Fibroblast of lung (primary cell): ENCODE results near the gene GDF9. TPM values are rescaled to one million over a fixed set of nuclear protein-coding genes. Genes with fewer than 3 reads are reported as not detected.

ENCODE experiments used
- DNase-seq, 2 donors: peaks; one replicate each; pipeline versions ENCODE4 v3.0.0 to v3.0.0-alpha.2; 2010; ENCODE audit warnings: low read depth in 2 of 2
- H2AFZ ChIP-seq: 2 replicates; pipeline ENCODE4 v1.5.1; 2012; ENCODE audit warnings: low read length, control low read depth, inconsistent platforms
- H3K27ac ChIP-seq: 2 replicates; pipeline ENCODE4 v1.5.1; 2011; ENCODE audit warnings: low read length, control low read depth; ENCODE audit not compliant: insufficient read depth
- H3K27me3 ChIP-seq: 2 replicates; pipeline ENCODE4 v1.5.1; 2011; ENCODE audit warnings: mild to moderate bottlenecking, low read length; ENCODE audit not compliant: control insufficient read depth, insufficient read depth
- H3K36me3 ChIP-seq: 2 replicates; pipeline ENCODE4 v1.5.1; 2011; ENCODE audit warnings: low read length; ENCODE audit not compliant: control insufficient read depth, insufficient read depth
- H3K4me1 ChIP-seq: 2 replicates; pipeline ENCODE4 v1.5.1; 2011; ENCODE audit warnings: low read length; ENCODE audit not compliant: control insufficient read depth, insufficient read depth; ENCODE audit errors: extremely low read depth
- H3K4me2 ChIP-seq: 2 replicates; pipeline ENCODE4 v1.5.1; 2011; ENCODE audit warnings: low read length, control low read depth; ENCODE audit not compliant: insufficient read depth; ENCODE audit errors: extremely low read depth
- H3K4me3 ChIP-seq, 4 experiments: fragments of 200-600 bp in 1 of 4; sonication (generic) in 1 of 4; replicated peaks in 1 of 4; 2 replicates each; pipeline ENCODE4 v1.5.1; 2011 to 2016; ENCODE audit warnings: low read length in 4 of 4, low read depth in 3 of 4, mild to moderate bottlenecking in 3 of 4, control low read depth in 2 of 4, inconsistent platforms in 1 of 4, mixed read lengths in 1 of 4; ENCODE audit not compliant: insufficient read depth in 1 of 4; ENCODE audit errors: control extremely low read depth in 1 of 4
- H3K79me2 ChIP-seq: 2 replicates; pipeline ENCODE4 v1.5.1; 2012; ENCODE audit warnings: mild to moderate bottlenecking, low read length, inconsistent platforms; ENCODE audit not compliant: control insufficient read depth, insufficient read depth
- H3K9ac ChIP-seq: 2 replicates; pipeline ENCODE4 v1.5.1; 2011; ENCODE audit warnings: mild to moderate bottlenecking, low read length, control low read depth; ENCODE audit not compliant: insufficient read depth
- H3K9me3 ChIP-seq: 2 replicates; pipeline ENCODE4 v1.5.1; 2012; ENCODE audit warnings: low read depth, low read length; ENCODE audit not compliant: control insufficient read depth, insufficient read depth
- H4K20me1 ChIP-seq: 2 replicates; pipeline ENCODE4 v1.5.1; 2011; ENCODE audit warnings: low read length; ENCODE audit not compliant: control insufficient read depth, insufficient read depth; ENCODE audit errors: extremely low read depth
- CTCF ChIP-seq, 2 donors: IDR thresholded peaks in 1 of 2; conservative IDR thresholded peaks in 1 of 2; 1 replicate in 1 of 2; 2 replicates in 1 of 2; pipeline ENCODE4 v1.5.1; 2011 to 2012; ENCODE audit warnings: low read length in 2 of 2, control low read depth in 1 of 2, inconsistent platforms in 1 of 2, low read depth in 1 of 2, mild to moderate bottlenecking in 1 of 2
- EZH2 ChIP-seq: IDR thresholded peaks from 2 replicates; pipeline ENCODE4 v1.5.1; 2012; ENCODE audit warnings: low read length, control low read depth, mild to moderate bottlenecking; ENCODE audit errors: missing control alignments
- polyA plus RNA-seq, 2 donors: library from polyadenylated mRNA; depleted of rRNA in 1 of 2; stranded (reverse) in 1 of 2; unstranded in 1 of 2; fragments of >200 nt; gene quantifications; 2 replicates each; pipeline ENCODE4 v1.2.1, GENCODE V29; 2011 to 2012; ENCODE audit warnings: missing spikeins in 1 of 2
- total RNA-seq: library from RNA; depleted of rRNA; stranded (reverse); fragments of >200 nt; gene quantifications from 2 replicates; pipeline ENCODE4 v1.2.1, GENCODE V29; 2014

Gene GDF9
- total and polyA plus RNA-seq, 2 donors (not counting 1 experiment from before 2014, with no cell fraction given): 0.11 to 0.17 TPM

- Histone ChIP-seq H3K27ac (no peak overlapping the region), H3K9ac (peak overlapping the region; percentile 73), H3K9me3 (no peaks in the 10 kb centered on the region), H3K27me3 (no peaks in the 10 kb centered on the region), H3K4me3 (peak overlapping the region in 1 of 4 experiments; percentile 67), H4K20me1 (no peaks in the 10 kb centered on the region), H3K4me2 (peak overlapping the region; percentile 82), H2AFZ (no peak overlapping the region), H3K4me1 (peaks cover 3% of the 10 kb centered on the region), H3K36me3 (no peaks in the 10 kb centered on the region), H3K79me2 (no peaks in the 10 kb centered on the region)
- DNase-seq: no peak
- TF ChIP-seq CTCF (conservative IDR thresholded peaks at IDR 0.05 in 1 of 2, IDR thresholded peaks at IDR 0.05 in 1 of 2; ENCODE audit: low read depth in 1 of 2, low read length in 2 of 2) (no peak), EZH2 (no peak)
These were observed 35.0 kb downstream of the GDF9 start for GRCh38 chr5:132831095-132831860.

DNA sequence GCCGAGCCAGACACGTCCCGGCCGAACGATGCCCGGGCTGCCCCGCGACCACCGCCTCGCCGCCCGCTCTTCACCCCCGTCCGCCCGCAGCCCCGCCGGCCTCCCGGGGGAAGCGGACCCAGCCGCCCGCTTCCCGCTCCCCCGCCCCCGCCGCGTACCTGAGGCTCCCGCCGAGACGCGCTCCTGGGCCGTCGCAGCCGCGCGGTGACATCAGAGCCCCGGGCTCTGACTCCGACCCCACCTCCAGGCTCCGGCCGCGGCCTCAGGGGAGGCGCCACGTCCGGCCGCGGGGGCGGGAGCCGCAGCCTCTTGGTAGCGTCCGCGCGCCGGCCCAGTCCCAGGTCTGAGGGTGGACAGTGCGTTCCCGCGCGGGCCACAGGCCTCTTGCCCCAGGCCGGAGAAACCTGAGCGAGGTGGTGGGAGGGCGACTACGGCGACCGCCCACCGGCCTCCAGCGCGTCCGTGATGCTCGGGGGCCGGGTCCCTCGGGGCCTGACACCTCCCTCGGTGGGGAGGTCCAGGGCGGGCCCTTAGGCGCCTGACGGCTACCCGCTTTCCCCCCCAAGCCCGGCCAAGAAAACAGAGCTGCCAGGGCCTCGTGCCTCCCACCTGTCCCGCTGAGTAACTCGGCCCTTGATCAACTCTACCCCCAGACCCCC is 35.7 kb downstream of the GDF9 start, which contains the start of gene SHROOM1:
TSS of gene SHROOM1 (minus strand) at position 212 of the 659 bp plus-strand sequence. CDS start 4,507 bp downstream, outside the sequence.
- Histone ChIP-seq H3K9ac (peak within 1 kb of the TSS; percentile 73), H3K27me3 (no peaks in the 10 kb centered on the region), H3K4me2 (peak within 1 kb of the TSS; percentile 92), H3K27ac (peak within 1 kb of the TSS; percentile 59), H3K9me3 (no peaks in the 10 kb centered on the region), H4K20me1 (no peaks in the 10 kb centered on the region), H3K79me2 (no peaks in the 10 kb centered on the region), H3K36me3 (no peaks in the 10 kb centered on the region), H2AFZ (peak within 1 kb of the TSS; percentile 78), H3K4me1 (peaks cover 3% of the 10 kb centered on the region), H3K4me3 (peak within 1 kb of the TSS; percentile 50 to 69 (median 66))
- TF ChIP-seq EZH2 (no peak), CTCF (conservative IDR thresholded peaks at IDR 0.05 in 1 of 2, IDR thresholded peaks at IDR 0.05 in 1 of 2; ENCODE audit: low read depth in 1 of 2, low read length in 2 of 2) (no peak)
- DNase-seq: peak; percentile 31 to 62

- Histone ChIP-seq H3K9me3 (no peaks in the 10 kb centered on the region), H4K20me1 (no peaks in the 10 kb centered on the region), H3K4me1 (peaks cover 3% of the 10 kb centered on the region), H3K27ac (peak overlapping the region; percentile 59), H2AFZ (peak overlapping the region; percentile 78), H3K9ac (peak overlapping the region; percentile 73), H3K79me2 (no peaks in the 10 kb centered on the region), H3K4me2 (peak overlapping the region; percentile 92), H3K4me3 (peak overlapping the region; percentile 50 to 69 (median 66)), H3K27me3 (no peaks in the 10 kb centered on the region), H3K36me3 (no peaks in the 10 kb centered on the region)
- TF ChIP-seq CTCF (conservative IDR thresholded peaks at IDR 0.05 in 1 of 2, IDR thresholded peaks at IDR 0.05 in 1 of 2; ENCODE audit: low read depth in 1 of 2, low read length in 2 of 2) (peak; percentile 80 to 85), EZH2 (no peak)
- peak; percentile 59 to 64 for DNase-seq
These were observed 36.4 kb downstream of the GDF9 start for GRCh38 chr5:132829742-132830435.
